SK-N-SH treated with all-trans-retinoic acid at 6 μM for 48 hours (cell line): ENCODE measurements around the gene CLCN7.

ENCODE experiments used
- GLIS3 ChIP-seq: fragments of 250-450 bp; sonication (Bioruptor Pico); IDR thresholded peaks from 2 replicates; pipeline ENCODE4 v1.5.0; 2020; ENCODE audit warnings: mild to moderate bottlenecking, moderate library complexity
- TCF4 ChIP-seq: fragments of 250-450 bp; sonication (Bioruptor Pico); IDR thresholded peaks from 2 replicates; pipeline ENCODE4 v1.8.0; 2021; ENCODE audit warnings: mild to moderate bottlenecking, moderate library complexity, borderline replicate concordance
- TF ChIP-seq, protein P1 (sequence below): fragments of 250-450 bp; sonication (Bioruptor Pico); IDR thresholded peaks from 2 replicates; pipeline ENCODE4 v1.8.0; 2021; ENCODE audit warnings: low read depth, mild to moderate bottlenecking, moderate library complexity, borderline replicate concordance

GRCh38 chr16:1453316-1453715 lies 21.5 kb downstream of the CLCN7 start:
- no peak for TF ChIP-seq TCF4 (CRISPR knock-in tag)
- TF ChIP-seq, protein P1, sequence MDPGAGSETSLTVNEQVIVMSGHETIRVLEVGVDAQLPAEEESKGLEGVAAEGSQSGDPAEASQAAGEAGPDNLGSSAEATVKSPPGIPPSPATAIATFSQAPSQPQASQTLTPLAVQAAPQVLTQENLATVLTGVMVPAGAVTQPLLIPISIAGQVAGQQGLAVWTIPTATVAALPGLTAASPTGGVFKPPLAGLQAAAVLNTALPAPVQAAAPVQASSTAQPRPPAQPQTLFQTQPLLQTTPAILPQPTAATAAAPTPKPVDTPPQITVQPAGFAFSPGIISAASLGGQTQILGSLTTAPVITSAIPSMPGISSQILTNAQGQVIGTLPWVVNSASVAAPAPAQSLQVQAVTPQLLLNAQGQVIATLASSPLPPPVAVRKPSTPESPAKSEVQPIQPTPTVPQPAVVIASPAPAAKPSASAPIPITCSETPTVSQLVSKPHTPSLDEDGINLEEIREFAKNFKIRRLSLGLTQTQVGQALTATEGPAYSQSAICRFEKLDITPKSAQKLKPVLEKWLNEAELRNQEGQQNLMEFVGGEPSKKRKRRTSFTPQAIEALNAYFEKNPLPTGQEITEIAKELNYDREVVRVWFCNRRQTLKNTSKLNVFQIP (CRISPR knock-in tag) = no peak
- no peak for TF ChIP-seq GLIS3 (CRISPR knock-in tag)
